Ovary (tissue), 9 donors: ENCODE measurements around the gene CACNG1. TPM values are rescaled to one million over a fixed set of nuclear protein-coding genes. Genes with fewer than 3 reads are reported as not detected.

Experiments used
- DNase-seq, 5 donors: peaks; one replicate each; pipeline ENCODE4 v3.0.0-alpha.2; 2019 to 2020
- H3K27ac ChIP-seq, 2 donors: fragments of 200-600 bp; one replicate each; pipeline versions ENCODE4 v1.5.1 to v1.8.0; 2019 to 2022
- H3K27me3 ChIP-seq: fragments of 200-600 bp; one replicate; pipeline ENCODE4 v1.8.0; 2022
- H3K36me3 ChIP-seq: fragments of 200-600 bp; sonication (generic); one replicate; pipeline ENCODE4 v1.5.1; 2019
- H3K4me1 ChIP-seq: one replicate; pipeline ENCODE4 v1.8.1; 2013; ENCODE audit warnings: mild to moderate bottlenecking, moderate library complexity; ENCODE audit not compliant: insufficient read depth
- H3K4me3 ChIP-seq: fragments of 200-600 bp; sonication (generic); one replicate; pipeline ENCODE4 v1.5.1; 2017
- H3K9me3 ChIP-seq, 2 donors: fragments of 200-600 bp in 1 of 2; sonication (generic) in 1 of 2; one replicate each; pipeline versions ENCODE4 v1.5.1 to v1.8.1; 2013 to 2019; ENCODE audit warnings: mild to moderate bottlenecking in 1 of 2, moderate library complexity in 1 of 2
- EP300 ChIP-seq: sonication (generic); formaldehyde crosslinking; IDR thresholded peaks from one replicate; pipeline ENCODE4 v1.6.1; 2017; ENCODE audit warnings: antibody characterized with exemption
- POLR2A ChIP-seq: fragments of 450-650 bp; IDR thresholded peaks from one replicate; pipeline ENCODE4 v1.6.1; 2017; ENCODE audit warnings: antibody characterized with exemption, mild to moderate bottlenecking, moderate library complexity
- WGBS, 3 donors: extraction: QIAGEN DNeasy Blood & Tissue Kit in 1 of 3; methylation state at CpG; one replicate each; pipeline versions ENCODE4 v1.1.5 to v1.1.7; 2013 to 2017; 5-methylcytosine and 5-hydroxymethylcytosine counted together
- intact Hi-C, 4 donors: fragments of 100-400 bp; cut with DNase I; formaldehyde crosslinking; loops; one replicate each; pipeline versions ENCODE4 v1.11.0 to v1.15.1; 2022 to 2023
- polyA plus RNA-seq, 2 donors: library from polyadenylated mRNA; stranded (reverse); fragments of 200-250 nt in 1 of 2; fragments of 350-450 nt in 1 of 2; fragmentation: Illumina TruSeq in 1 of 2; extraction: RNeasy Lipid Tissue Mini Kit (QIAGEN cat#74804) in 1 of 2; gene quantifications; one replicate each; pipeline ENCODE4 v1.2.3, GENCODE V29; 2013 to 2014
- total RNA-seq, 7 donors: library from RNA; depleted of rRNA in 2 of 7; stranded (reverse); fragments of >200 nt in 2 of 7; fragmentation: NEBNext Ultra II Directional in 3 of 7; extraction: Animal tissue kit (Norgen Biotek cat#: 25700) in 3 of 7; gene quantifications; one replicate each; pipeline versions ENCODE4 v1.1.0 to v1.2.4, GENCODE V29; 2016 to 2023
- TF ChIP-seq, protein P1 (sequence below), 3 donors: fragments of 450-650 bp in 2 of 3; fragments of 200-600 bp in 1 of 3; IDR thresholded peaks; one replicate each; pipeline versions ENCODE4 v1.5.1 to v1.8.0; 2016 to 2022; ENCODE audit warnings: antibody characterized with exemption in 3 of 3, mild to moderate bottlenecking in 1 of 3
- donor health status: DM: no; HTN: no; CAD: no; lungs with moderate emphysema.
- donor health status: DM: no; HTN: no; CAD: no.
- donor health status: Bipolar disorder and iron deficiency.
- donor health status: DM: yes; HTN: yes; CAD: no.
- donor health status: DM: no; HTN: no; CAD: no.
- donor health status: DM: yes; HTN: yes; CAD: no.

The CACNG1 gene
- total and polyA plus RNA-seq, 9 donors = 0.46 TPM; not detected in 8

- DNase-seq = no peak
- Histone ChIP-seq H3K27ac (no peak overlapping the region), H3K4me1 (no peaks in the 10 kb centered on the region), H3K27me3 (no peaks in the 10 kb centered on the region), H3K4me3 (no peak overlapping the region), H3K36me3 (no peaks in the 10 kb centered on the region), H3K9me3 (no peaks in the 10 kb centered on the region)
- no peak for TF ChIP-seq EP300
- TF ChIP-seq, protein P1, sequence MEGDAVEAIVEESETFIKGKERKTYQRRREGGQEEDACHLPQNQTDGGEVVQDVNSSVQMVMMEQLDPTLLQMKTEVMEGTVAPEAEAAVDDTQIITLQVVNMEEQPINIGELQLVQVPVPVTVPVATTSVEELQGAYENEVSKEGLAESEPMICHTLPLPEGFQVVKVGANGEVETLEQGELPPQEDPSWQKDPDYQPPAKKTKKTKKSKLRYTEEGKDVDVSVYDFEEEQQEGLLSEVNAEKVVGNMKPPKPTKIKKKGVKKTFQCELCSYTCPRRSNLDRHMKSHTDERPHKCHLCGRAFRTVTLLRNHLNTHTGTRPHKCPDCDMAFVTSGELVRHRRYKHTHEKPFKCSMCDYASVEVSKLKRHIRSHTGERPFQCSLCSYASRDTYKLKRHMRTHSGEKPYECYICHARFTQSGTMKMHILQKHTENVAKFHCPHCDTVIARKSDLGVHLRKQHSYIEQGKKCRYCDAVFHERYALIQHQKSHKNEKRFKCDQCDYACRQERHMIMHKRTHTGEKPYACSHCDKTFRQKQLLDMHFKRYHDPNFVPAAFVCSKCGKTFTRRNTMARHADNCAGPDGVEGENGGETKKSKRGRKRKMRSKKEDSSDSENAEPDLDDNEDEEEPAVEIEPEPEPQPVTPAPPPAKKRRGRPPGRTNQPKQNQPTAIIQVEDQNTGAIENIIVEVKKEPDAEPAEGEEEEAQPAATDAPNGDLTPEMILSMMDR (IDR thresholded peaks at IDR 0.05) = no peak
- no peak for TF ChIP-seq POLR2A
- WGBS, 3 donors = 87 to 91% (median 88%) methylated on average over 14 of the region's 14 CpGs
- intact Hi-C loops = no loop called here
These were observed 26.4 kb upstream of the CACNG1 start for GRCh38 chr17:67017910-67018309.

GRCh38 chr17:67018471-67019434, 25.6 kb upstream of the CACNG1 start:
- intact Hi-C loops = no loop called here
- no peak for DNase-seq
- Histone ChIP-seq H3K9me3 (no peaks in the 10 kb centered on the region), H3K4me1 (no peaks in the 10 kb centered on the region), H3K4me3 (no peak overlapping the region), H3K36me3 (no peaks in the 10 kb centered on the region), H3K27me3 (no peaks in the 10 kb centered on the region), H3K27ac (no peak overlapping the region)
- no peak for TF ChIP-seq POLR2A
- no peak for TF ChIP-seq EP300
- TF ChIP-seq, protein P1 (IDR thresholded peaks at IDR 0.05) = no peak
- 90 to 92% (median 91%) methylated on average over 12 of the region's 12 CpGs for WGBS, 3 donors

- Histone ChIP-seq H3K4me1 (no peaks in the 10 kb centered on the region), H3K4me3 (no peak overlapping the region), H3K36me3 (no peaks in the 10 kb centered on the region), H3K27me3 (no peaks in the 10 kb centered on the region), H3K9me3 (no peaks in the 10 kb centered on the region), H3K27ac (no peak overlapping the region)
- WGBS, 3 donors = 55 to 63% (median 56%) methylated on average over 8 of the region's 8 CpGs
- no peak for TF ChIP-seq POLR2A
- TF ChIP-seq EP300 = no peak
- TF ChIP-seq, protein P1 (IDR thresholded peaks at IDR 0.05) = no peak
- no peak for DNase-seq
- intact Hi-C loops = no loop called here
These were observed 24.5 kb upstream of the CACNG1 start for GRCh38 chr17:67019809-67020208.

- Histone ChIP-seq H3K4me1 (no peaks in the 10 kb centered on the region), H3K27ac (no peak overlapping the region), H3K9me3 (no peaks in the 10 kb centered on the region), H3K27me3 (no peaks in the 10 kb centered on the region), H3K4me3 (no peak overlapping the region), H3K36me3 (no peaks in the 10 kb centered on the region)
- WGBS, 3 donors = 13 to 33% (median 17%) methylated on average over 11 of the region's 11 CpGs
- no peak for DNase-seq
- TF ChIP-seq POLR2A = no peak
- TF ChIP-seq, protein P1 (IDR thresholded peaks at IDR 0.05) = no peak
- TF ChIP-seq EP300 = no peak
- intact Hi-C loops = no loop called here
These were observed 24.0 kb upstream of the CACNG1 start for GRCh38 chr17:67020293-67020766.
